SK-N-MC (cell line): ENCODE measurements around the gene CD19.

ENCODE experiments used
- EZH2 ChIP-seq: fragments of 200-600 bp; sonication (generic); IDR thresholded peaks from one replicate; pipeline ENCODE4 v1.6.1; 2017; ENCODE audit warnings: antibody characterized with exemption
- FOXP2 ChIP-seq: optimal IDR thresholded peaks from 2 replicates; pipeline ENCODE3; 2011; ENCODE audit warnings: mild to moderate bottlenecking, moderate library complexity; ENCODE audit not compliant: insufficient read depth; ENCODE audit errors: extremely low read length, control extremely low read depth
- POLR2AphosphoS5 ChIP-seq: IDR thresholded peaks from 2 replicates; pipeline ENCODE4 v1.6.1; 2012; ENCODE audit warnings: mild to moderate bottlenecking, low read depth, low read length, borderline replicate concordance

GRCh38 chr16:28884045-28884444 is 47.7 kb upstream of the CD19 start:
- TF ChIP-seq POLR2AphosphoS5, result no peak
- no peak for TF ChIP-seq EZH2
- no peak for TF ChIP-seq FOXP2
